Urinary bladder (tissue), 4 donors: ENCODE measurements around the gene LMAN2L. TPM values are rescaled to one million over a fixed set of nuclear protein-coding genes. Genes with fewer than 3 reads are reported as not detected.

Source experiments
- DNase-seq: peaks from one replicate; pipeline ENCODE4 v3.0.0-alpha.2; 2015; ENCODE audit errors: extremely low spot score
- H3K27ac ChIP-seq: one replicate; pipeline ENCODE4 v1.5.1; 2013; ENCODE audit warnings: low read depth, mild to moderate bottlenecking, moderate library complexity
- H3K36me3 ChIP-seq: one replicate; pipeline ENCODE4 v1.6.1; 2013; ENCODE audit warnings: mild to moderate bottlenecking, moderate library complexity; ENCODE audit not compliant: insufficient read depth
- H3K4me1 ChIP-seq: one replicate; pipeline ENCODE4 v1.6.1; 2013; ENCODE audit warnings: mild to moderate bottlenecking, moderate library complexity; ENCODE audit not compliant: insufficient read depth
- H3K4me3 ChIP-seq: one replicate; pipeline ENCODE4 v1.5.1; 2013; ENCODE audit warnings: low read depth, low read length
- WGBS: extraction: QIAGEN DNeasy Blood & Tissue Kit; methylation state at CpG from one replicate; pipeline ENCODE4 v1.1.7; 2013; 5-methylcytosine and 5-hydroxymethylcytosine counted together
- polyA plus RNA-seq: library from polyadenylated mRNA; stranded (reverse); fragments of 200-250 nt; gene quantifications from one replicate; pipeline ENCODE4 v1.2.3, GENCODE V29; 2013
- total RNA-seq: library from RNA; depleted of rRNA; stranded (reverse); fragments of >200 nt; gene quantifications from one replicate; pipeline ENCODE4 v1.2.3, GENCODE V29; 2014
- donor health status: healthy with polysubstance abuse.
- donor health status: healthy.

The LMAN2L gene
- total and polyA plus RNA-seq, 2 donors, result 23.5 to 29.9 TPM

GRCh38 chr2:96753661-96754282 is 13.9 kb upstream of the LMAN2L start:
- no peak overlapping the region for H3K4me3 ChIP-seq
- H3K27ac ChIP-seq, result no peak overlapping the region
- 66% methylated on average over 7 of the region's 7 CpGs for WGBS
- no peaks in the 10 kb centered on the region for H3K36me3 ChIP-seq
- H3K4me1 ChIP-seq, result no peaks in the 10 kb centered on the region
- DNase-seq, result no peak

DNA sequence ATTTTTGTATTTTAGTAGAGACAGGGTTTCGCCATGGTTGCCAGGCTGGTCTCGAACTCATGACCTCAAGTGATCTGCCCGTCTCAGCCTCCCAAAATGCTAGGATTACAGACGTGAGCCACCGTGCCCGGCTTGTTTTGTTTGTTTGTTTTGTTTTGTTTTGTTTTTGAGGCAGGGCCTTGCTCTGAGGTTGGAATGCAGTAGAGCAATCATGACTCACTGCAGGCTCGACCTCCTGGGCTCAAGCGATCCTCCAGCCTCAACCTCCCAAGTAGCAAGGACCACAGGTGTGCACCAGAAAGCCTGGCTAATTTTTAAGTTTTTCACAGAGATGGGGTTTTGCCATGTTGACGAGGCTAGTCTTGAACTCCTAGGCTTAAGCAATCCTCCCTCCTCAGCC is 11.9 kb upstream of the LMAN2L start:
- Histone ChIP-seq H3K4me3 (no peak overlapping the region), H3K36me3 (no peaks in the 10 kb centered on the region), H3K27ac (no peak overlapping the region), H3K4me1 (no peaks in the 10 kb centered on the region)
- WGBS, result 86% methylated on average over 9 of the region's 9 CpGs
- DNase-seq, result no peak

DNA sequence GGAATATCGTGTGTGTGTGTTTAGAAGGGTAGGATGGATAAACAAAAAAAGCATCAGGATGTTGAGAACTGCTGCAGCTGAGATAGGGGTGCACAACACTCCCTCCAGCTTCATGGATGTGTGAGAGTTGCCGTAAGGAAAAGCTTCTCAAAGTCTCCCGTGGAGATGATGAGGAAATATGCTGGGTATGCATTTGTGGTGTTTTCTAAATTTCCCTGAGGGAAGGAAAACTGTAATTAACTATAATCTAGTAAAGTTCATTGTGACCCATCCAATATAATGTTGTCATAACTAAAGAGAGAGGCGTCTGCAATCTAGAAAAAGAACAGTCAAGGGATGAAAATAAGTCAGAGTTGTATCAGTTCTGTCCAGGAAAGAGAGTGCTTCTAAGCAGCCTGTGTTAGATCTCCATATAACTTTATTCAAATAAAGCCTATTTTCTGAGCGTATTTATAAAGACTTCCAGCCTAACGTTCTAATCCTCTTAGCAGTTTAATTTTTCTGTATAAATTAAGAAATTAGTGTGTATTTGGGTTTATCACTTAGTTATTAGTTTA is 7.3 kb upstream of the LMAN2L start:
- no peaks in the 10 kb centered on the region for H3K4me1 ChIP-seq
- H3K27ac ChIP-seq, result no peak overlapping the region
- no peak overlapping the region for H3K4me3 ChIP-seq
- WGBS, result 39% methylated on average over 6 of the region's 6 CpGs
- H3K36me3 ChIP-seq, result no peaks in the 10 kb centered on the region
- DNase-seq, result no peak

GRCh38 chr2:96739076-96739632 is 710 bp downstream of the LMAN2L start:
- Histone ChIP-seq H3K4me1 (no peaks in the 10 kb centered on the region), H3K36me3 (no peaks in the 10 kb centered on the region), H3K4me3 (peak overlapping the region; percentile 77), H3K27ac (no peak overlapping the region)
- DNase-seq, result no peak
- 14% methylated on average over 4 of the region's 4 CpGs for WGBS

DNA sequence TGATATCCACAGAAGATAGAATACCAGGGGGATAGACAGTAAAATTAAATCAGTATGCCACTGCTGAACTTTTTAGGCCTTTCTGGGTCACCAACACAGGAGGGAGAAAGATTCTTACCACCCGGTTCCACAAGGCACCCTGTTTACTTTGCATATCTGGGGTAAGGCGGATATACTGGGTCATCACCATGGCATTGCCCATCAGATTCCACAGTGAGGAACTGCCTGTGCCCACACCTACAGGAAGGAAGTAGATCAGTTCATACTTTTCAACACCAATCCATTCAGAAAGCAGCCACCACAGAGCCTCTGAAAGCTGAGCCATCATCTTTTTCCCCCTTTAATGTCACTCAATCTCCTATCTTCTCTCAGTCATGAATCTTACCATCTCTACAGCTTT is 2.0 kb downstream of the LMAN2L start:
- 76% methylated on average over 2 of the region's 2 CpGs for WGBS
- no peaks in the 10 kb centered on the region for H3K4me1 ChIP-seq
- peaks cover 3% of the 10 kb centered on the region for H3K36me3 ChIP-seq
- no peak for DNase-seq
- no peak overlapping the region for H3K27ac ChIP-seq
- no peak overlapping the region for H3K4me3 ChIP-seq

- no peak overlapping the region for H3K4me3 ChIP-seq
- WGBS, result 75% methylated on average over 2 of the region's 2 CpGs
- H3K4me1 ChIP-seq, result no peaks in the 10 kb centered on the region
- no peak overlapping the region for H3K27ac ChIP-seq
- DNase-seq, result no peak
- H3K36me3 ChIP-seq, result peaks cover 5% of the 10 kb centered on the region
Measured at GRCh38 chr2:96737251-96737650, 2.6 kb downstream of the LMAN2L start.

- peaks cover 5% of the 10 kb centered on the region for H3K36me3 ChIP-seq
- no peak overlapping the region for H3K27ac ChIP-seq
- DNase-seq, result no peak
- no peak overlapping the region for H3K4me3 ChIP-seq
- no peaks in the 10 kb centered on the region for H3K4me1 ChIP-seq
- 68% methylated on average over 8 of the region's 8 CpGs for WGBS
Measured at GRCh38 chr2:96734880-96735583, 4.8 kb downstream of the LMAN2L start.

DNA sequence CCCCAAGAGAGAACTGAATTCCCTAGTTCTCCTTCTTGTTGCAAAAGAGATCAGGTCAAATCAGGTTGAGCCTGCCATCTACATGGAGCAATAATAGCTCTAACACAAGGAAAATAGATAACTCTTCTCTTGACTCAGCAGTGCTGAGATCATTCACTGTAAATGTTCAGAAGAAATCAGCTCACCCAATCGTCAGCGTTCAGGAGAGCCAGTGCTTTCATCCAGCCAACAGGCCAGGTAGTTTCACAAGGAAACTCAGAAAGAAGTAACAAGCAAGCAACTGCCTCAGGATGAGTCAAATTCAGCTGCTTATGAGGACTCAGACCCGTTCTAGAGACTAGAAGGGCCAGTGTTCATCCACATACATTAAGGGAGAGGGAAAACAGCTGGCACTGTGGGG is 5.9 kb downstream of the LMAN2L start:
- H3K4me3 ChIP-seq, result no peak overlapping the region
- WGBS, result 89% methylated on average over 3 of the region's 3 CpGs
- H3K36me3 ChIP-seq, result peaks cover 7% of the 10 kb centered on the region

DNA sequence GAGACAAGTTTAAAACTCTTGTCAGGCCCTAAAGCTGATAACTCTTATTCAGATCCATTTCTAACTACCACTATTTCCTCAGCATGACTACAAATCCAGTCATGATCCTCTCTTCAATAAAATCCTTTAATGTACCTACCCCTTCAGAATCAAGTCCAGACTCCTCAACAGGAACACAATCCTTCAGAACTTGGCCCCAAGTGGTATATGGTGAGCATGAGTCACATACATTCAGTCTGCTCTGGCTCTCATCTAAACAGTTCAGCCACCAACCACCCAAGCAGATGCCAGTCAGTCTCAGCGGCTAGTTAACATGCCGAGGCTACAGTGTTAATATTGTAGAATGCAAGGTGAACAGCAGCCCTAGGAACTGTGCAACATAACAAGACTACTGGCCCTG is 9.7 kb downstream of the LMAN2L start:
- H3K27ac ChIP-seq, result no peak overlapping the region
- H3K4me3 ChIP-seq, result no peak overlapping the region
- H3K36me3 ChIP-seq, result peaks cover 11% of the 10 kb centered on the region
- H3K4me1 ChIP-seq, result no peaks in the 10 kb centered on the region
- WGBS, result 91% methylated on average over 2 of the region's 2 CpGs
- DNase-seq, result no peak

More for the DNA sequence above, 5.9 kb downstream of the LMAN2L start:
- no peak for DNase-seq
- H3K4me1 ChIP-seq, result no peaks in the 10 kb centered on the region
- H3K27ac ChIP-seq, result no peak overlapping the region

- no peak overlapping the region for H3K4me3 ChIP-seq
- H3K27ac ChIP-seq, result no peak overlapping the region
- H3K36me3 ChIP-seq, result peaks cover 11% of the 10 kb centered on the region
- H3K4me1 ChIP-seq, result no peaks in the 10 kb centered on the region
- WGBS, result 91% methylated on average over 7 of the region's 7 CpGs
- no peak for DNase-seq
Measured at GRCh38 chr2:96729748-96730147, 10.1 kb downstream of the LMAN2L start.

DNA sequence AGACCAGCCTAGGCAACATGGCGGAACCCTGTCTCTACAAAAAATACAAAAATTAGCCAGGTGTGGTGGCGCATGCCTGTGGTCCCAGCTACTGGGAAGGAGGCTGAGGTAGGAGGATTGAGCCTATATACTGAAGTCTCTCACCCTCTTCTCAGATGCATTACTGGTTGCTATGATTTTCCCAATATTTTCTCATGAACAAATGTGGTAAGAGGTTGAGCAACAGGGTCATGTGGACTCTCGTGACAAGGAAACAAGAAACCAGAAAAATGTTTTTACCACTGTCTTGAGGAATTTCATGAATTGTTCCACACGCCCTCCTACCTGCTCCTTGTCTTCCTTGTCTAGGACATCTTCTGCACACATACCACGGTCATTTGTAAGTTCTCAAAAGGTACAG is 12.4 kb downstream of the LMAN2L start:
- H3K27ac ChIP-seq, result no peak overlapping the region
- H3K36me3 ChIP-seq, result peaks cover 6% of the 10 kb centered on the region
- no peaks in the 10 kb centered on the region for H3K4me1 ChIP-seq
- 93% methylated on average over 5 of the region's 5 CpGs for WGBS
- no peak for DNase-seq
- H3K4me3 ChIP-seq, result no peak overlapping the region

DNA sequence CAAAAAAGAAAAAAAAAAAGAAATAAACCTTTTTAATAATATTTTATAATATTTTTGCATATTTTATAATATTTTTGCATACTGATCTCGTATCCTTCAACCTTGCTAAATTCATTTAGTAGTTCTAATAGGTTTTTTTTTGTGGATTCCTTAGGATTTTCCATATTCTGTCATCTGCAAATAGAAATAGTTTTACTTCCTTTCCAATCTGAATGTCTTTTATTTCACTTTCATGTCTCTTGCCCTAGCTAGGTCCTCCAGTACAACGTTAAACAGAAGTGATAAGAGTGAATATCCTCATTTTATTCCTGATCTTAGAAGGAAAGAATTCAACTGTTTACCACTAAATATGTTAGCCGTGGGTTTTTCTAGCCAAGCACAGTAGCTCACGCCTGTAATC is 13.7 kb downstream of the LMAN2L start:
- no peak overlapping the region for H3K27ac ChIP-seq
- WGBS, result 87% methylated on average over 4 of the region's 4 CpGs
- peaks cover 6% of the 10 kb centered on the region for H3K36me3 ChIP-seq
- H3K4me1 ChIP-seq, result no peaks in the 10 kb centered on the region
- no peak overlapping the region for H3K4me3 ChIP-seq
- no peak for DNase-seq

GRCh38 chr2:96716388-96716787 is 23.5 kb downstream of the LMAN2L start:
- peaks cover 2% of the 10 kb centered on the region for H3K36me3 ChIP-seq
- H3K27ac ChIP-seq, result no peak overlapping the region
- H3K4me3 ChIP-seq, result no peak overlapping the region
- no peak for DNase-seq
- H3K4me1 ChIP-seq, result peaks cover 2% of the 10 kb centered on the region

DNA sequence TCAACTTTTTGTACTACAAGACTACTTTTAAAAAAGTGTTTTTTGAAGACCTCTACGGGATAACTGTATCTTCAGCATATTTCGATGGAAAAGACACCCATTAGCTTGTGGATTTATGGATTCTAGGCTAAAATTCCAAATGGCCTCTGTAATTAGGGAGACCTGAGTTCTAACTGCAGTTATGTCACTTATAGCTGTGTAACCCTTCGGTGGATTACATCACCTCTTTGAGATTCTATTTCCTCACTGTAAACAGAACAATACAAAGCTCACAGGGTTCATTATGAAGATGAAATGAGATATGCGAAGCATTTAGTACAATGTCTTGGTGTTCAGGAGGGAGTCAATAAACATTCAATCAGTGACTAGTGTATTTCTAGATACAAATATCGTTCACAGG is 24.2 kb downstream of the LMAN2L start:
- Histone ChIP-seq H3K4me3 (no peak overlapping the region), H3K4me1 (peaks cover 2% of the 10 kb centered on the region), H3K36me3 (peaks cover 2% of the 10 kb centered on the region), H3K27ac (no peak overlapping the region)
- no peak for DNase-seq
- 94% methylated on average over 5 of the region's 5 CpGs for WGBS
